HG03520 (cell line): Measurements from ENCODE around the gene CCL4L2.
"Not testable (repeated sequence)": the region's sequence is repeated elsewhere in the genome, so short reads cannot be mapped to it uniquely, and the experiment has no call there.

Experiments used
- ATAC-seq: cut with Tn5 transposase; IDR thresholded peaks from one replicate; pipeline ENCODE4 v1.9.1; 2021; ENCODE audit warnings: mild to moderate bottlenecking, moderate library complexity; ENCODE audit not compliant: unreplicated experiment

Gene CCL4L2

DNA sequence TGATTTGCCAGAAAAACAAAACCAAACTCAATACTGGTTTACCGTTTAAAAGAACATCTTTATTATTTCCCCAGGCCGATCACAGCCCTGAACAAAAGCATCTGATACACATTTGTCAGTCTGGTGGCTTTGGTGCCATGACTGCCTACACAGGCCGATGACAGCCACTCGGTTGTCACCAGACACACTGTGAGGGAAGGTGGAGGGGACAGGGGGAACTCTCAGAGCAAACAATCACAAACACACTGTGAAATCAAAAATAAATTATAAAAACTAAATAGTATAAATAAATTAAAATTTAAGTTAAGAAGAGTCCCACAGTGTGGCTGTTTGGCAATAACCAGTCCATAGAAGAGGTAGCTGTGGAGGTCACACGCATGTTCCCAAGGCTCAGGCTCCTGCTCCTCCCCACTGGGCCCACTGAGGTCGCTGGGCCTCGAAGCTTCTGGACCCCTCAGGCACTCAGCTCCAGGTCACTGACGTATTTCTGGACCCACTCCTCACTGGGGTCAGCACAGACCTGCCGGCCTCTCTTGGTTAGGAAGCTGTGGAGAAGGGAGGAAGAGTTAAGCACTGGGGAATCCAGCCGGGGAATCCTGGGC, 15.9 kb upstream of the CCL4L2 start:
- not testable (repeated sequence) for ATAC-seq

DNA sequence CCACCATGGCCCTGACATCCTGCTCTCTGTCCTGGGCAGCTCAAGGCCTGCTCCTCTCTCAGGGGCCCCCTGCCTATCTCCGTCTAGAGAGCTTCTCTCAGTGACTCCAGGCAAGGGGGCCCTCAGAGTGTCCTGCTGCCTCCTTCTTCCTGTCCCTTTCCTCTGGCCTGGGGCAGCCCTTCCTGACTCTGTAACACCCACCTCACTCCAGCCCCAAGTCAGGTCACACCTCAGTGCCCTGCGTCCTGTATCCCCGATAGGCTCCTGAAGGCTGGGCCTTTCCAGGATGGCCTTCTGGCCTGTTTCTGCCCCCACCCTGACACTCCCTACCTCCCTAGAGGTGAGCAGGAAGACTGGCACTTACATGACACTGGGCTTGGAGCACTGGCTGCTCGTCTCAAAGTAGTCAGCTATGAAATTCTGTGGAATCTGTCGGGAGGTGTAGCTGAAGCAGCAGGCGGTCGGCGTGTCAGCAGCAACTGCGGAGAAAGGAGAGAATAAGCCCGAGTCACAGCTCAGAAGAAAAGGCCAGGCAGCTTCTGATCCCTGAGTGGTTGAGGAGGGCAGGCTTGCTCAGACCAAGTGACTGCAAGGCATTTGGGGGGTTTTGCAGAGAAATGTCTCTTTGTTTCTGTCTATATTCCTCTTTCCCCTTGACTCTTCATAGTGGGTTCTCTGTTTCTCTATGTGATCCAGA, 15.3 kb upstream of the CCL4L2 start:
- no peak for ATAC-seq

DNA sequence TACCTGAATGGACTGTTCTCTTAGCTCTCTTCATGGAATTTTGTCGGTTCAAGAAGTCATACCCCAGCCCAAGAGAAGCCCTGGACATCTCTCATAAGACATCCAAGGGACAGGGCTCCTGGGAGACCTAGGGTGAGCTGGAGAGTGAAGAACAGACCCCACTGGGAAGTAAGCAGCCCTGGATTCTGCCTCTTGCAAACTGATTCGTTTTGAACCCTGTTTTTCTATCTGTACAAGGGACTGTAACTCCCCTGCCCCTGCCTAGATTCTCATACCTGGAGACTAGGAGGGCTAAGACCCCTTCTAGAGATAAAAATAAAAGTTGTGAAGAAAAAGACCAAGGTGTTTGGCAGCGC, 14.8 kb upstream of the CCL4L2 start:
- ATAC-seq = no peak

DNA sequence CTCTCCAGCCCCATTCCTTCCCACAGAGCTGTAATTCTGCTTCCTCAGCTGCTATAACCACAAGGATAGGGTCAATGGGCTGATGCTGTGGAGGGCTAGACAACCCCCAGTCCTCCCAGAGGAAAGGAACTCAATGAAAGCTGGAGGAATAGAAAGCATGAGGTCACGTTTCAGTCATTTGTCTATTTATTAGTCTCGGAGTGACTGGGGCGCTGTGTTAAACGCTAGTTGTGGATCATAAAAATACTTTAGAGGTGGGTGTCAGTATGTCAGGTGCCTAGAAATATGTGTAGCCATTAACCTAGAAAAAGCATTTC, 13.5 kb upstream of the CCL4L2 start:
- no peak for ATAC-seq

DNA sequence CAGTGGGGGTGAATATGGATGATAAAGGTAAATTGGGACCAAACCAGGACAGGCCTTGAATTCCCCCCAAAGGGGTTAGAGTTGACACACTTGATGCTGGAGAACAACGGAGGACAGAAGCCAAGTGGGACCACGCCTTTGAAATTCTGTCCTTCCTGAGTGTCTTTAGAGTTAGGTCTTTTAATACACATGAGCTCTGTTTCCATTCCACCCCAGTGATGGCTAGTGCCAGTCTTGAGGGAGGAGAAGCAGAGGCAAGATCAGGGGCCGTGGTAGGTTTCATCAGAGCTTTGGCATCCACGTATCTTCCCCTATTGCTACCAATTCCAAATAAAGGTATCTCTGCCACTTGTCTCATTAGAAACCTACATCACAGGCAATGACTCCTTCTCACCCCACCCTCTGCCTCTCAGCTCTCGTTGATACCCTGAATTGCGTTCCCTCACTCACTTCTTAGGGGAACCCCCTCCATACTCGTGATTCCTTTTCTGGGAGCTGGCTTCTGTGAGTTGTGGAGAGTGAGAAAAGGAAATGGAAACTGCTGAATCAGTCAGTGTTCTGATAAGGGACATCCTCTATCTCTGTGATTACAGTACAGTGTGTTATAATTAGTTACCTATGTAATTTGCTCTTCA, 11.9 kb upstream of the CCL4L2 start:
- ATAC-seq = peak; percentile 18

DNA sequence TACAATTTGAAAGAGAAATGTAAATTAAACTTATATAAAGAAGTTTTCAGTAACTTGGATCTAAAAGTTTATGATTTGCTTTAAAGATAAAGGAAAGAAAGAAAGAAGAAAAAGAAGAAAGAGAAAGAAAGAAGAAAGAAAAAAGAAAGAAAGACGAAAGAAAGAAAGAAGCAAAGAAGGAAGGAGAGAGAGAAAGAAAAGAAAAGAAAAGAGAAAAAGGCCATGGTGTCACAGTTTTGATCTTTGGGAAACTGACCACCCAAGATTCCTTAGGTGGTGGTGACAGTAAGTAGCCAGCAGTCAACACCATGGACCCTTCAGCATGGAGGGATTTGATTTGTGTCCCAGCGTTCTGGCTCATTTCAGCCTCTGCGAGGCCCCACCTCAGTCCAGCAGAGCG, 9.8 kb upstream of the CCL4L2 start:
- not testable (repeated sequence) for ATAC-seq

DNA sequence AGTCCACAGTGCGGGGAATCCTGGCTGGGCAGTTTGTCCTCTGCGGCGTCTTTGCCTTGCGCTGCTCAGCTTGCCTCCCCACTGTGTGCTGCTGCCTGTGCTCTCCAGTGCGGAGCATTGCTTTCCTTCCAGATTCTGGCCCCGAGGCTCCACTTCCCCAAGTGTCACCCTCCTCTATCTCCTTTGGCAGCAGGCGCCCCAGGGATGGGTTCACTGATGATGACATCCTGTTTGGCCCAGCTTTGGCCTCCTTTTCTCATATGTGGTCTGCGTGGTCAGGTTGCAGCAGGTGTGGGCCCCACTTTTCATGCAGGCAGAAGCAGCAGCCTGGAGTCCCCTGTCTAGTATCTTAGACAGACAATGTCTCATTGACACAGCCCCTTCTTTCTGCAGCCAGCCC, 9.4 kb upstream of the CCL4L2 start:
- not testable (repeated sequence) for ATAC-seq

DNA sequence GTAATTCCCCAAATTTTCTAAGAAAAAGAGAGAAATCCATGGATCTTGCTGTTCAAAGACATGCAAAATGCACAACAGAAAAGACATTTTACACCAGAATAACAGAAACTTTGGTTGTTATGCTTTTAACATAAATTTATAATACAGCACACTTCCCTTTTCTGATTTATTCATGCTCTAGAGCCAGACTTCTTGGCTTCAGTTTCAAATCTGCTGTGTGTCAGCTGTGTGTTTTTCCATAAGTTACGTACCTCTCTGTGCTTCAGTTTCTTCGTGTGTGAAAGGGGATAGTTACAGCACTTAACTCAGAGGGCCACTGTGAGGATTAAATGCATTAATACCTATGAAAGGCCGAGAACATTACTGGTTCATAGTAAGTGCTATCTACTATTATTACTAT, 7.5 kb upstream of the CCL4L2 start:
- ATAC-seq = no peak

DNA sequence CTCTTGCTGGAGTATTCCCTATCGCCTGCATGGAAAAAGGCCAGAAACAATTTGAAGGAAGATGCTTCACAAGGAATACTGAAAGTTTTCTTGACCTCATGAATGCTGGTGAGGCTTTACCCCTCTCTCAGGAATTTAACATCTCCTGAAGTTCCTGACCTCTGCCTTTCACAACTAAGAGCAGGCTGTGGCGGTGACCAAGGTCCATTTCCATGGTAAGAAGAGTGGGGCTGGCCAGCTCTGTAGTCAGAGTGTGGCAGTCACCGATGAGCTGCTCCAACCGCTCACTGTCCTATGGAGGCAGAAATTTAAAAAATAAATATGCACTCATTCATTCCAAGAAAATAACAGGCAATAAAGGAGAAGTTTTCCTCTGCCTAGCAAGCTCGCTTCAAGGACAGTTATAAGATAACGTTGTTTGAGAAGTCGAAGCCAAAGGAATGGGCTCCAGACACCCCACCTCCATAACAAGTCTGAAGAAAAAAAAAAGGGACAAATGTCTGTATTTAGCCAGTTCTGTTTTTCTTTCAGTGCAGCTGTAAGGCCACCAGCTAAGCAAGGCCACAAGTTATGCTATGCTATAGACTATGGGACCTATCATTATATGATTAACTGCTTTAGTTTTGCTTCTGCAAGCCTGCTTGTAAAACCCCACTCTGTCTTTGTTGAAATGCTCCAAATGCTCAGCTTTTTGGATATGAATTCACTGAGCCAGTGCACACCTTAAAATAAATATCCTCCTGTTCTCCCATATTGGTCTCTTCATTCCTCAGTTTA, 6.0 kb upstream of the CCL4L2 start:
- ATAC-seq = no peak

DNA sequence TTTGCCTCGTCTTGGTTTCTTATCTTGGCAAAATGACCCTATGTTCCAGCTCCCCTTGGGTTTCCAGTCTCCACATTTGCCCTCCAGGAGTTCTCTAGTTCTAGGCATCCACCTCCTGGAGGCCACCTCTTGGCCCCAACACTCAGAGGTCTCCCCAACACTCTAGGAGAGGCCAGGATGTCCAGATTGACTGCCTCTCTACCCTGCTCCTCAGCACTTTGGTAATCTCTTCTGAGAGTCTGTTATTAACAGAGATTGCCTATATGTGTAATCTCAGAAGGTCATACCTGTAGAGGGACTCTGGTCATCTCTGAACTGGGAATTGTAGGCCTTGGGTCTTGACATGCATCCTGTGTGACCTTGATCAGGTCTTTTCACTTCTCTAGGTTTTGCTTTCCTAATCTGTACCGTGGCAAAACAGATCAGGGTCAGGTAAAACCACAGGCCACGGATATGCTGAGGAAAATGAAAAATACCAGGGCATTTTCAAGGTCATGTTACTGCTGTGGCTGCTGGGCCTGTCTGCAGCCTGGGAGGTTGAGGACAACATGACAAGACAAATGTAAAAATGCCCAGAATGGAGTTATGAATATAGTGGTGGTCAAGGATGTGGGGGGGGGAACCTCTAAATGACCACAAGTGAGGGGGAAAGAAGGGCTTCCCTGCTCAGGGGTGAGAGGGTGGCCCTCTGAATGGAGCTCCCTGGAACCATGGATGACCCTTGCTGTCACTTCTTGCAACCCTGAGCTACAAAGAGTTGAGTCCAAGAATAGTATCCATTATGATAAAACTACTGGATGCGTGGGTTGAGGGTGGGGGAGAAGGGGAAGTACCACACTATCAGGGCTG, 5.0 kb upstream of the CCL4L2 start:
- no peak for ATAC-seq

DNA sequence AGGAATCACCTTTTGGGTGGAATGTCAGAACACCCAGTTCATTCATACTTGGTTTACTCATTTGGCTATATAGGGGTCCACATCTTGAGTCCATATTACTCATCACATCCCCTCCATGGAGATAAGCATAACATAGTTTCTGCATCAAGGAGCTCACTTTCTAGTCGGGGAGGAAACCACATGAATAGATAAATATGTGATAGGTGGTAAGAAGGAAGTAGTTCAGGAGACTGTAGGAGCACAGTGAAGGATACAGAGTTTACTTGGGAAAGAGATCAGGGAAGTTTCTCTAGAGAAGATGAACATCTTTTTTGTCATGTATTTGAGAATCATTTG, 4.4 kb upstream of the CCL4L2 start:
- ATAC-seq = not testable (repeated sequence)

DNA sequence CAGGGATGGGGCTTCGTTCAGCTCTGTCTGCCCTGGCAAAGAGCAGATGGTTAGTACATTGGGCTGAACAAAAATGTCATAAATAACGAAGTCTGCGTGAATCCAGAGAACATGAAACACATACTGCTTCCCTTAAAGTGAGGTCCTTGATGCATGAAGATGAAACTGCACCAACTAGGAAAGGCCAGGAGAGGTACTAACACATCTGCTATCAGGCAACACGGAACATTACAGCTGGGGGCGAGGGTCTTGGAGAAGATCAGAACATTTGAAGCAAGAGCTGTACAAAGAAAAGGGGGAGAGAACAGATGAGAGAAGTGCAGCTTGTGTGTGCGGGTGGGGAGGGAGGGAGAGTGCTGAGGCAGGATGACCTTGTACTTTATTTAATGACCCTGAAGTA, 3.5 kb upstream of the CCL4L2 start:
- ATAC-seq = not testable (repeated sequence)

DNA sequence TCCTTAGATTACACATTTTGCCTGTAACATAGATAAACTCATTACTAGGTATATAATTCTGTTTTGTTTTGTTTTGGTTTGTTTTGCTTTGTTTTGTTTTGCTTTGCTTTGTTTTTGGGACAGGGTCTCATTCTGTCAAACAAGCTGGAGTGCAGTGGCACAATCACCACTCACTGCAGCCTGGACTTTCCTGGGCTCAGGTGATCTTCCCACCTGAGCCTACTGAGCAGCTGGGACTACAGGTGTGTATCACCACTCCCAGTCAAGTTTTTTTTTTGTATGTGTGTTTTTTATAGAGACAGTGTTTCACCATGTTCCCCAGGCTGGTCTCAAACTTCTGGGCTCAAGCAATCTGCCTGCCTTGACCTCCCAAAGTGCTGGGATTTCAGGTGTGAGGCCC, 1.3 kb upstream of the CCL4L2 start:
- no peak for ATAC-seq

DNA sequence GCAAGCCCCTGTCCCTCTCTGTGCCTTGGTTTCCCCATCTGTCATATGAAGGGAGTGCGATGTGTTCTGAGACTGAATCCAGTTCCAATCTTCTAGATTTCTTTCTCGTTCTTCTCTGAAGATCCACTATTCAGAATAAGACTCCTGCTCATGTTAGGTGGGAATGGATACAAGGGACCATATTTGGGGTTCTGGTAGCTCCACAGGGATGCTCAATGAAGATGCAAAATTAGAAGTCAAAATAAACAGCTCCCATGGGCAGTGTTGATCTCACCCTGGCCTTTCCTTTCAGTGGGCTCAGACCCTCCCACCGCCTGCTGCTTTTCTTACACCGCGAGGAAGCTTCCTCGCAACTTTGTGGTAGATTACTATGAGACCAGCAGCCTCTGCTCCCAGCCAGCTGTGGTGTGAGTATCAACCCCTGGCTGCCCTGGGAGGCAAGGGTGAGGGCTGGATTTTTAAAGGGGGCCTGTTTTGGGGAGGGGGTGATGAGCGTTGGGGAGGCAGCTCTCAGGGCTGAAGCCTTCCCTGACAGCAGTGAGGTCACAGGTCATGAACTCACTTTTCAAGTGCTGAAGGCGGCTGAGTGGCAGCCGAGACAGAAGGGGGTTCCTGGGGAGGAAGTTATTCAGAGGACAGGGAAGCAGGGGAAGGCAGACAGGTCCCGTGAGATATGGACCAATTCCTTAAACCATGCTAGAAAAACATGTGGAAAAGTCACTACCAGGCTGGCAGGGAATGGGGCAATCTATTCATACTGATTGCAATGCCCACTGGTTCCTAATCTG, 815 bp downstream of the CCL4L2 start:
- ATAC-seq = not testable (repeated sequence)

DNA sequence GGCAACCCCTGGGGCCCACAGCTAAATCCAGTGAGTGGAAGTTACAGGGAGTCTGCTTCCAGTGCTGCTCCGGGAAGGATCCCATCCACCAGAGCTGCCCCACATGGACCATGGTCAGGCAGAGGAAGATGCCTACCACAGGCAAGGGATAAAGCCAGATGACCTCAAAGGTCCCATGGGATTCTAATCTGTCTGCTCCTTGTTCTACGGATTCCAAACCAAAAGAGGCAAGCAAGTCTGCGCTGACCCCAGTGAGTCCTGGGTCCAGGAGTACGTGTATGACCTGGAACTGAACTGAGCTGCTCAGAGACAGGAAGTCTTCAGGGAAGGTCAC, 1.4 kb downstream of the CCL4L2 start:
- ATAC-seq = no peak

DNA sequence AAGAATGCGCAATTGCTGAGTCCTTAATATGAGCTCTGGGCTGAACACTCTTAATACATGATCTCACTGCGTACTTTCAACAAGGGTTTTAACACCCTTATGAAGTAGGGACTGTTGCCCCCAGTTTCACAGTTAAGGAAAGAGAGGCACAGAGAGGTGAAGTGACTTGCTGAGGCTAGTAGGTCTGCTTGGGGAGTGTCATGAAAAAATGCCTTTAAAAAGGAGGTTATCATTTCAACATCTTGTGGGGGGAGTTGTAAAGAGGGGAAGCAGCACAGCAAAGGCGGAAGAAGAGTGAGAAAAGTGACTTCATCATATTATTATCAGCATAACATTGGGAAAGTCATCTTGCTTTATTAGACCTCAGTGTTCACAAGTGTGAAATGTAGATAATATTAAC, 2.1 kb downstream of the CCL4L2 start:
- no peak for ATAC-seq

DNA sequence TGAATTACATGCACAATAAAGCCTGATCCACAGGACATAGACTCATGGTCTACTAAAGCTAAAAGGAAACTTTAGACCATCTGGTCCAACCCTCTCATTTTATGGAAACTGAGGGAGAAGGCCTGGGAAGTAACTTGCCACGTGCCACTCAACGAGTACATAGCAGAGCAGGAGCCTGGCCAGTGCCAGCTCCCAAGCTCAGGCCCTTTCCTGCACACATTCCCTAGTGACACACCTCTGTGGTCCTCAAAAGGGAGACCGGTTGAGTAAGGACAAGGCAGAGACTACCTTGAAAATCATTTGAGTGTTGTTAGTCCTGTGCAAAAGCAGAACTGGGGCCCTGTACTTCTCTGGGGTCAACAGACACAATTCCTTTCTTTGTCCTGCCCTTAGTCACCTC, 2.8 kb downstream of the CCL4L2 start:
- no peak for ATAC-seq

DNA sequence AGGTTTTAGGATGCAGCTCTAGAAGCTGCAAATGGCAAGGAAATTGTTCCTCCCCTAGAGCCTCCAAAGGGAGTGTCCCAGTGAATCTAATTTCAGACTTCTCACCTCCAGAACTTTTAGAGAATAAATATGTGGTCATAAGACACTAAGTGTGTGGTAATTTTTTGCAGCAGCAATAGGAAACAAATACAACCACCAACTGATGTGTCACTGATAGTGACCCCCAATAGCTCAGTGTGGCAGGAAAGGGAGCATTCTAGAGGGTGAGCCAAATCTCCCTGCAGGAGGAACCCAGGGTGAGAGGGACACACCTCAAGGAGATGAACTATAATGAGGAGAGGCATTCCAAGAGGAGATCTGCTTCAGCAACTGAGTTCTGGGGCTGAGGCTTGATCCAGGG, 4.1 kb downstream of the CCL4L2 start:
- ATAC-seq = no peak

DNA sequence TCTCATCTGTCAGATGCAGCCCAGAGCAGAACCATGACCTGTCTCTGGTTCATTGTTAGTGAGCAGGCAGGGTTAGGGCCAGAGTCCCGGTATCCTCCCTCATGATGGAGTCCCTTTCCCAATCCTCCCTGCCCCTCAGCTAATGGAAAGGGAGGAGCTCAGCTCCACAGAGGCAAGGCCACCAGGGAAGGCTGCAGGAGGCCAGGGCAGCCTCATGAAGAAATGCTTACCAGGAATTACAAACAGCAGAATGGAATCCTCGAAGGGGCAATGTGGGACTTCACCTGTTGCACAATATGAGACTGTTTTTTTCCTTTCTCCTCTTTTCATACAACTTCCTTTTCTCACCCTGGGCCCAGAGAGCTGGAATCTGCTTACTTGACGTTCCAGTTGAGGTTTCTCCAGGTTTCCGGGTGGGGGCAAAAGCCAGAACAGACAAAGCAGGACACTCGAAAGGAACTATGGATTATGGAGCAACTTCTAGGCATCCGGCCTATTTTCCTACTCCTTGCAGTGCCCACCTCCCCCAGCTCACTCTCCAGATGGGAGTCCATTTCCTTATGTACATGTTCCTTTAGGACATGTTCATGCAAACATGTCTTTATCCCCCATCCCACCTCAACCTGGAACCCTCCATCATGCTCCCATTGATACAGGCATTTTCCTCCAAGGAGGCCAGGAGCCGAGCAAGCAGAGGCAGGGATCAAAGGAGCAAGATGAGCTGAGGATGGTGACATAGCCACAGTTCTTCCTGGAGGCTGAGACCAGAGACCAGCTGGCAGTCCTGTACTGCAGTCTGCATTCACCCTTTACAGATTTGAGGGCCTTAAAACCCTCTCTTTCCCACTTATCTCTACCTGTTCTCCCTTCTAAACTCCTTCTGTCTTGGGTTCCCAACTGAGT, 4.8 kb downstream of the CCL4L2 start:
- not testable (repeated sequence) for ATAC-seq
